HuH-7 (cell line): ENCODE results near the gene ECEL1.

Source experiments
- DNase-seq: peaks from one replicate; pipeline ENCODE4 v3.0.0; 2011; ENCODE audit warnings: low spot score

ECEL1 gene

DNA sequence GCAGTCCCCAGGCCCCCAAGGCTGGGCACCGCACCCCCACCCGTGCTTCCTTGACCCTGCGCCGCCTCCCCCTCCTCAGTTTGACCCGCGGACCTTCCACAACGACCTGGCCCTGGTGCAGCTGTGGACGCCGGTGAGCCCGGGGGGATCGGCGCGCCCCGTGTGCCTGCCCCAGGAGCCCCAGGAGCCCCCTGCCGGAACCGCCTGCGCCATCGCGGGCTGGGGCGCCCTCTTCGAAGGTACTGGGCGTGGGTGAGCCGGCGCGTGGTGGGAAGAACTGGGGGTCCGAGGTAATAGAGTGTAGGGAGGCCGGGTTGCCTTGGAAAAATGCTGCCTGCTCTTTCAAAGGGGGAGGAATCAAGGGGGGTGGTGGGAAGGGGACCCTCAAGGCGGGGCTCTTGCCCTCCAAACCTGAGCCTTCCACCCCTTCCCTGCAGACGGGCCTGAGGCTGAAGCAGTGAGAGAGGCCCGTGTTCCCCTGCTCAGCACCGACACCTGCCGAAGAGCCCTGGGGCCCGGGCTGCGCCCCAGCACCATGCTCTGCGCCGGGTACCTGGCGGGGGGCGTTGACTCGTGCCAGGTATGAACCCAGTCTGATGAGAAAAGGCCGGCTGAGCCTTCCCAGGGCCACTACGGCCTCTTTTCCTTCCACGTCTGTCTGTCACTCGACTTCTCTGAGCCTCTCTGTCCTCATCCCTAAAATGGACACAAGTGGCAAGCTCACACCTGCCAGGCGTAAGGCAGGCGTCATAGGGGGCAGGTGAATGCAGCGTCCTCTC lies 35.2 kb upstream of the ECEL1 start:
- DNase-seq: no peak

DNA sequence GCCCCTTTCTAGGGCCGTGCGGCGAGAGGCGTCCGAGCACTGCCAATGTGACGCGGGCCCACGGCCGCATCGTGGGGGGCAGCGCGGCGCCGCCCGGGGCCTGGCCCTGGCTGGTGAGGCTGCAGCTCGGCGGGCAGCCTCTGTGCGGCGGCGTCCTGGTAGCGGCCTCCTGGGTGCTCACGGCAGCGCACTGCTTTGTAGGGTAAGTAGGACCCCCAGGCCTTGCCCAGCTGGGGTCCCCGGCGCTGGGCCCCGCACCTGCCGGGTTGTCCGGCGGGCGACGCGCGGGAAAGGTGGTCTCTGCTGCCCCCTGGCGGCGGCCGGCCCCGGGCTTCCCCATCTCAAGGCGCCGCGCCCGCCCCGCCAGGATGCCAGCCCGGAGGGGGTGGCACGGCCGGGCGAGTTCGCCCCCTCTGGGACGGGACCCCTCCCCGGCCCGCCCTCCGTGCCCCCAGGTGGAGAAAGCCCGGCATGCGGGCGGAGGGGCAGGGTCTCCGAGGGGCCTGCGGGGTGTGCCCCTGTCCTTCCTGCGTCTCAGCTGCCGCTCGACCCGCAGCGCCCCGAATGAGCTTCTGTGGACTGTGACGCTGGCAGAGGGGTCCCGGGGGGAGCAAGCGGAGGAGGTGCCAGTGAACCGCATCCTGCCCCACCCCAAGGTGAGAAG lies 34.5 kb upstream of the ECEL1 start:
- peak; percentile 85 for DNase-seq

DNA sequence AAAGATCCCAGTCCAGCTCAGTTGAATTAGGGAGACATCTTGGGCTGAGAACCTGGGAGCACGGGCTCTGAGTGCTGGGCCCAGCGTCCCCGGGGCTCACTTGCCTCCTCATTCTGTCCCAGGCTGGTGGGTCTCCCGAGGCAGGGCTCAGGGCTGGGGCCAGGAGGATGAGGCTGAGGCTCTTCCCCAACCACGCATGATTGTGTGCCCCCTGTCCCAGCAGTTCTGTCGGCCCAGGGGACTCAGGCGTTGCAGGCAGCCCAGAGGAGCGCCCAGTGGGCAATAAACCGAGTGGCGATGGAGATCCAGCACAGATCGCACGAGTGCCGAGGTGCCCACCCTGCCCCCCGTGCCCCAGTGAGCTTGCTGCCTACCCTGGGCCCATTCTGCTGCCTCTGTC lies 33.5 kb upstream of the ECEL1 start:
- no peak for DNase-seq

DNA sequence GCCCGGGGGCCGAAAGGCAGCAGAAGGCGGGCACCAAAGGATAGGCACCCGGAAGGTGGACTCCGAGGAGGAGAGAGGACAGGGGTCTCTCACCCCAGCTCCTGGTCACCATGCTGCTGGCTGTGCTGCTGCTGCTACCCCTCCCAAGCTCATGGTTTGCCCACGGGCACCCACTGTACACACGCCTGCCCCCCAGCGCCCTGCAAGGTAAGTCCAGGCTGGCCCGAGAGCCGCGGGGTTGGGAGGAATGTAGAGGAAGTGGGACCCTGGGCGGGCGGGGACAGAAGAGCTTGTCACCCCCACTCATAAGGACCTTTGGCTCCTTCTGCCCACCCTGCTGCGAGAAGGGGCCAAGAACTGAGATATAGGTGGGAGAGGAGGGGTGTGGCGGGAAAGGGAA lies 32.9 kb upstream of the ECEL1 start:
- no peak for DNase-seq

DNA sequence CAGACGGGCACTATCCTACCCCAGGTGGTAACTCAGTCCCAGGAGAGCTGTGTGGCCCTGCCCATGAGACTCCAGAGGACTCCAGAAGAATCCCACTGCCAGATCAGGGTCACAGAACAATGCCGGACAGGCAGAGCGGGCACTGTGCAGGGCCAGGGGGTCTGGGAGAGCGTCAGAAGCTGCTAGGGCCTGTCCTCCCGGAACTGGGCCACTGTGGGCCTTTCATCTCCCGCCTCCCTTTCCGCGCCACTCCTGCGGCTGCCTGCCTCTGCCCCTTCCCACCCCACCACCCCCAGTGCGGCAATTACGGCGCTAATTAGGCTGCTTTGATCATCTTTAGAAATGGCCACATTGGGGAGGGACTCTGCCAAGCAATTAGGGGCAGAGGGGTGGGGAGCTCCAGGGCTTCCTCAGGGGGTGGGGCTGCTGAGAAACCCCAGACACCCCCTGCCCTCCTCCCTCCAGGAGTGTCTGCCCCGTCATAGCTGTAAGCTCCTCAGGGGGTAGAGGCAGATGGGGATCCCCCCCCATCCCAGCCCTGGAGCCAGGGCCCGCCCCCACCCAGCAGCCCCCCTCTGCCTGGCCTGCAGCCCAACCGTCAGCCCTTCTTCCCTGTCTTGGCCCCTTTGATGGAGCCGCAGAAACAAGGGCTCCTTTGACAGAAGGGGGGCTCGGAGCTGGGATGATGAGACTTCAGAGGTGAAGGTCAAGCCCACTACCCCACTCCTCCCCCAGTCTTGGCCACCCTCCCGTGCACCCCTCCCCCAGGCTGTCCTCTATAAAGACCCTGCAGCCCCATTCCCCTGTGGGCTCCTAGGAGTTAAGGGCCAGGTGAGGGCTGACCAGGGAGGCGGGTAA lies 32.2 kb upstream of the ECEL1 start, which contains the start of gene PRSS56:
Gene PRSS56, plus strand, starts transcription at position 808 of the 858 bp plus-strand sequence. CDS start 211 bp downstream, outside the sequence.
- no peak for DNase-seq

DNA sequence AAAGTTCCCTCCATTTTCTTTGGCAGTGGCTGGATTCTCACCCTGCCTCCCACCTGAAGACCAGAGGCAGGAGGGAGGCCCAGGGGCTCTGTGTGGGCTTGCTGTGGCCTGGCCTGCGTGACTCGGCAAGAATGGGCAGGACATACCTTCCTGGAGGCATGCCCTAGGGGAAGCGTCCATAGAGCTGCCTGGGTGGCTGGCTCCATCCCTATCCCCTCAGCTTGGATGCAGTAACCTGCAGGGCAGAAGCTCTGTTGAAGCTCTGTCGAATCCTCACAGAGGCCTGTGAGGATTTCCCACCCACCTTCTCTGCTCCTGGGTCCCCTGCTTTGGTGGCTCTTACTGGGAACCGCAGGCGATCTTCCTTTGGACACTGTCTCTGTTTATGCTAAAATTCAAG lies 31.2 kb upstream of the ECEL1 start:
- no peak for DNase-seq

DNA sequence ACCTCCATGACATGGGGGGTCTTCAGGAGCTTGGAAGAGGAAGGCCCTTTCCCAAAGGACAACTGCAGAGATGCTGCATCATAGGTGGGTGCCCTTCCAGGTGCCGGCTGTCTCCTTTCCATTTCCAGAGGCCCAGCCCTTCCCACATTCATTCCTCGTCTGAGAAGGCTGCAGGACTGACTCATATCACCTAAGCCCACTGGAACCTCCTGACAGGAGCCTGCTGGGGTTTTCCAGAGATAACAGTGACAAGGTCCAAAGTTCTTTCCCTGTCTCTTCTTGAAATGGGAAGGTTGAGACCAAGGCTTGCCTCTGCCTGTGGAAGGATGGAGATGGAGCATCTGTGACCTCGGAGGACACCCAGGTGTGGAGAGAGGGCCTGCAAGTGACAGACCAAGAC lies 28.9 kb upstream of the ECEL1 start:
- no peak for DNase-seq

DNA sequence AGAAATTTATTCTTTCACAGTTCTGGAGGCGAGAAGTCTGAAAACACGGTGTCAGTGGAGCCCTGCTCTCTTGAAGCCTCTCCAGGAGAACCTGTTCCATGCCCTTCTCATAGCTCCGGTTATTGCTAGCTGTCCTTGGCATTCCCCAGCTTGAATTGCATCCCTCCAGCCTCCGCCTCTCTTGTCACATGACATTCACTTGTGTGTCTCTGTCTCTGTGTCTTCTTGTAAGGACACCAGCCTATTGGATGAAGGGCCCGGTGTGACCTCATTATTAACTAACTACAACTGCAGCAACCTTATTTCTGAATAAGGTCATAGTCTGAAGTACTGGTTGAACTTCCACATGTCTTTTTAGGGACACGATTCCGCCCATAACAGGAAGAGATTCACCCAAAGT lies 28.0 kb upstream of the ECEL1 start:
- DNase-seq: no peak

DNA sequence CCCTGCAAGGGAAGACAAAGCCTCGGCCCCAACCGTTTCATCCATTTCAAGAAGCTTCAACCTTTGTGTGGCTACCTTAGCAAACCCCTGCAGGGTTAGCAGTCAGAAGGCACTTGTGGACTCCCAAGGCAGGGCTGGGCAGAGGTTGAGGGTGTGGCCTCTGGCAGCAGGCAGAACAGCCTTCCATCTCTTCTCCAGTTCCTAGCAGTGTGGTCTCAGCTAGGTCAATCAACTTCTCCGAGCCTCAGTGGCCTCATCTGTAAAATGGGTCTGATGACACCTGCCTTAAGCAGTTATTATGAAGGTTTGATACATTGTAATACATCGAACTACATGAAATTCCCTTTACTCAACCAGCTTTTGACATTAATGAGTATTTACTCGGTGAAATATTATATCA lies 25.7 kb upstream of the ECEL1 start:
- no peak for DNase-seq

DNA sequence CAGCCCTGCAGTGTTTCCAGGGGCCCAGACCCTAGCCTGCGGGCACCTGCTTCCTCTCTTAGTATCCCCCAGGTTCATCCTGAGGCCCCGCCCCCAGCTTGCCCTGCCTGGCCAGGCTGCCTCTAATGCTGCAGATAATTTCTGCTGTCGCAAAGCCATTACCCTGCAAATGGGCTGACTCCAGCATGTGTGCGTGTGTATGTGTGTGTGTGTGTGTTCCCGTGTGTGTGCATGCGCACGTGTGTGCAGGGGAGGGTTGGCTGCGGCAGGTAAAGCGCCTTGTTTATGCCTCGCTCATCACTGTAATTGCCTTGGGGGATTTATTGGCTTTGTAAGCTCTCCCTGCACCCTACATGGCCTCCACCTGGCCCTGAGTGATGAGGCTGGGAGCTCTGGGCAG lies 25.0 kb upstream of the ECEL1 start:
- no peak for DNase-seq

DNA sequence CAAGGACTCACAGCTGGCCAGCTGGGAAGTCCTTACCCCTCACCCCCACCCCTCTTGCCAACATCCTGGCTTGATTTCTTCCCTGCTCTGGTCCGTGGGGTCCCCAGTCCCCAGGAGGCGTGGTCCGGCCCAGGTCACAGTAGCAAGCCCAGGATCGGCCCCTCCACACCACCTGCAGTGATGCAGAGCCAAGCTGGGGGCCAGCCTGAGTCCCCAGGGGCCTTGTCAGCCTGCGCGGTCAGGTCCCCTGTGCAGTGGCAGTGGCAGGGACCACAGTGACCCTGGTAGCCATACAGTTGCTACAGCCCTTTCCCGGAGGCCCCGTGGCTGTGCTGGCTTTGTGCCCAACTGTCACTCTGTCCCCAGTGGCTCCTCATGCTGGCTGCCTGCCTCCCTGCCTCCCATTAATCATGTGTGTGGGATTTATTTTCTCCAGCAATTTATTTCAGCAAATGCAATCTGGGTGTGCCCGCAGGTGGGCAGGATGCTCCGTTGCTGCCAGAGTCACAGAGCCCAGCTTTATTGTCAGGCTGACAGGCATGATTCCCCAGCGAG lies 23.8 kb upstream of the ECEL1 start:
- DNase-seq: no peak

DNA sequence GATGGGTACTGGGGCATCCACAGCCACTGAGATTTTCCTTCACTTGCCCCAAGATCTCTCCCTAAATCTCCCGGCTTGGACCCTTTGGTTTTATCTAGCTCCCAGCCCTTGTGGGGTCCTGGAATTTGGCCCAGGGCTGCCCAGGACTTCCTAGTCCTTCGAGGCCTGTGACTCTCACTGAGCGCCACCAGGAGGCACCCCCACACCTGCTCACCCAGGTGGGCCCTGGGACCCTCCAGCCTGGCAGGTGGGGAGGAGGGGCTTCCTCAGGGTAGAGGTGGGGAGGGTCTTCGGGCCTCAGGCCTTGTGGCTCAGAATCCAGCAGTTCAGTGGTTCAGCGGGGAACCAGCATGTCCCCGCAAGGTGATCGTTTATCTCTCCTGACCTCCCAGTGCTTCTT lies 20.6 kb upstream of the ECEL1 start:
- DNase-seq: no peak

DNA sequence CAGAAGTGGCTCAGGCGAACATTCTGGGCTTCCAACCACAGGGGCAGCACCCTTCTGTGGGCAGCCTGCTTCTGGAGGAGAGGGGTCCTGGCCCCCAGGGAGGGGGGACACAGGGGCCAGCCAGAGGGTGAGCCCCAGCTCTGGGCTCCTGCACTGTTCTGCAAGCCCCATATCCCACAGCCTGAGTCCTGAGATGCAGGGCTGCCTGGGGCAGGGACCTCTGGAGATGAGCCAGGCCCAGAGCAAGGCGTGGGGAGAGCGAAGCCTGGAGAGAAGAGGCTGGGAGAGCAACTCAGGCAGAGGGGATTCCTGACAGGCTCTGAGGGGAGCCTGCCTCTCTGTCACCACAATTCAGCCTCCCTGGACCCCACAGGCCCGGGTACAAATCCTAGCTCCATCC lies 19.1 kb upstream of the ECEL1 start:
- DNase-seq: no peak

DNA sequence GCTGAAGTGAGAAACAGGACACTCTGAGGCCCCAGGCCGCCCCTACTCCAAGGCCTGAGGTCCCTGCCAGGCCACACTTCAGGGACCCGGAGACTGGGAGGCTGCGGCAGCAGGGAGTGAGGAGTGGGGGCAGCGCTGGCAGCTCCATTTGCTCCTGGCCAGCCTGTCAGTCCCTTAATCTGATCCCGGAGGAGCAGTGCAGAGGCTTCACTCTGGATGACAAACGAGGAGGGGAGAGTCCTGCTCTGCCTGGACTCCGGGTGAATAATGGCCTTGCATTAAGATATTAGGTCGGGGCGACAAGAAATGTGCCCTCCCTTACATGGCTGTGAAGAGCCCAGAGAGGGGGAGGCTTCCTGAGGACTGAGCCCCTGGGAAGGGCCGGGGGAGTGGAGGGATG lies 18.2 kb upstream of the ECEL1 start:
- DNase-seq: no peak

DNA sequence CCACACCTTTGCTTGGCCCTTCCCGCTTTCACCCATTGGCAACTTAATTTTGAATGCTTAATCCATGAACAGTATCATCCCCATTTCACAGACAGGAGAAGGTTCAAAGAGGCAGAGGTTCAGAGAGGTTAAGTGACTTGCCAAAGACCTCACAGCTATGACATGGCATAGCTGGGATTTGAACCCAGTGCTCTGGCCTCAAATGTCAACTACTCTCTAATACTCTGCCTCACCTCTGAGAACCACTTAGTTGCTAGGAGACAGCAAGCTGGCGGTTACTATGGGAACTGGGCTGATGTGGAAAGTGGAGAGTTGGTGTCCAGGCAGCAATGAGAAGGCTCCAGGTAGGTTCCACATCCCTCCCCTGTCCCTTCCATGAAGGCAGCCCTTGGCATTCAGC lies 16.8 kb upstream of the ECEL1 start:
- no peak for DNase-seq

DNA sequence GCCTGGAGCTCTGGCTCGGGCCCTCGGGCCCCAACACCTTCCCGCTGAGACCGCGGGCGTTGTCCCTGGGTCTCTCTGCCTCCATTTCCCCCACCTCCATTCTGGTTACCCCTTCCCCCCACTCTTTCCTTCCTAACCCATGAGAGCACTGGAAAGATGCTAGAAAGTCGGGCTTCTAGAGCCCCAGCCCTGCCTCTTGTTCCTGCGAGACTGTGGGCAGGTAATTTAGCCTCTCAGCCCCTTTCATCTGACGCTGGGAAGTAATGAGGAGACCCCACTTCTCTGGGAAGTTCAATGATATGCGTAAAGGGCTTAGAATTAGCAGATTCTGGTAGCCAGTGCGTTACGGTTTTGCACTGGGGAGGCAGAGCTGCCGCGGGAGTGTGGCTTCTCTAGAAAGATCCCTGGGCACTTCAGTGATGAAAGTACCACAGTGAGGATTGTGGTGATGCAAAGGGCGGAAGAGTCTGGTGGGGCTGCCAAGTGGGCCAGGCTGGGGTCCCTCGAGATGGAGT lies 16.2 kb upstream of the ECEL1 start:
- no peak for DNase-seq

DNA sequence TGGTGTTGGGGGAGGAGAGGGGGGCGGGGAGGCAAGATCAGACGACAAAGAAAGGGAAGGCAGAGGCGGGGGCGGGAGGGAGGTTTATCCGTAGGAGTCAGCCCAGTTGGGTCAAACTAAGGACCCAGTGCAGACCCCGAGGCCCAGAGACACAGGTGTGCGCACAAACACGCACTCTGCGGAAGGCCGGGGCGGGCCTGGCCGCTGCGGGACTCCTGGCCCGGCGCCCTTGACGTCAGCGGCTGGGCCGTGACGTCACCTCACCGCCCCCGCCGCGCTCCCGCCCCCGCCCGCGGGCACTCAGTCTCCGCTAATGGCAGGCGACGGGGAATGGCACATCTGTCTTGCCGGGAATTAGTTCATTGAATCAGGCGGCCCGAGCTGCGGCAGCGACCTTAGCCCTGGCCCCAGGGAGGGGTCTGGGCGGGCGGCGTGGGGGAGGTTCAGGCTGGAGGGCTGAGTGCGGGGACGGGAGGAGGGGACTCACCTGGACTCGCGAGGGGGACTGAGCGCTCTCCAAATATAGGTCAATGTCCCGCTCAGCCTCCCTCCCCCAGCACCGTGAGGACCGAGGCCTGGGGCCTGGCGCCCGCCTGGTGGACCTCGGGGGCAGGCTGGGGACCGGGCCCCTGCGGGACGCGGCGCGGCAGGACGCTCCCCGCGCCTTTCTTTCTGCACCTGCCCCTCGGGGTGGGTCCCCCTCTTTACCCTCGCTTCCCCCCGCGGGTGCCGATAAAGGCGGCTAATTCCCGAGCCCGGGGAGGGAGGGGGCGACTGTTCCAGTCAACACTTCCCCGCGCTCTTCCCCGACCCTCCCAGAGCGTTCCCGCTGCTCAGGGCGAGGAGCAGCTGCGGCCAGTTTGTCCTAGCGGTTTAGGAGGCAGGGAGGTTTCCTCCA lies 15.5 kb upstream of the ECEL1 start:
- DNase-seq: peak; percentile 59

DNA sequence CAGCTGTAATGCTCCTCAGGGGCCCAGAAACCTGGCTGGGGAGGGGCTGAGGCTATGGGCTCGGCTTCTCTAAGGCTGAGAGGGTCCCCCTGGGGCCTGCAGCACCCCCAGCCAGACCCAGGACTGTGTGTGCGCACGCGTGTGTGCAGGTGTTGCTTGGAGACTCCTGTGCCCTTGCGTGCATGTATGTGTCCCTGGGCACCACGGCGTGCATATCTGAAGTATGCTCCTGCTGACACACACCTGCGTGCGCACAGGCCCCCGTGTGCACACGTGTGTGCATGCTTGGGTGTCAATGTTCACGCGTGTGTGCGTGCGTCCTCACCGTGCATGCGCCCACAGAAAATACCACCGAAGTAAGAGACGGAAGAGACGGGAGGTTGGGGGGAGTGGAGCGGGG lies 14.9 kb upstream of the ECEL1 start:
- DNase-seq: no peak

DNA sequence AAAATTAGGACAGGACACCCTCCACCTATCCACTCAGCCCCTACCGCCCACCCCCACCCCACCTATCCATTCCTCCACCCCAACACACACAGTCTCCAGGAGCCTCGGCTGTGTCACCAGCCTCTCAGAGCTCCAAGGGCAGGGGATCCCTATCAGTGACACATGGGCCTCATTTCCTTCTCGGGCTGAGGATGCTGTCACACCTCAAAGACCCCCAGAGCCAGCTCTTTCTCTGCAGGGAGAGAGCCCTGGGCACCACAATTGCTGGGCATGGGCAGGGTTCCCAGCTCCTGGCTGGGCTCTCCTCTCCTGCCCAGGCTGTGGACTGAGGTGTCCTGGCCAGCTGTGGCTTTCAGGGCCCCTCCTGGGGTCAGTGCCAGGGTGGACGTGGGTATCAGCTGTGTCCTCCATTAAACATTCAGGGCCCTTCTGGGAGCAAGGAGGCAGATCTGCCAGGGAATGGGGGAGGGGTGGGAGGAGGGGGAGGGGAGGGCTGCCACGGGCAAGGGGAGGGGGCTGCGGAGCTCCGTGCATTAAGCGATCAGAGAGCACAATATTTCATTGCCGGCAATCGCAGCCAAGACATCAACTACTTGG lies 14.3 kb upstream of the ECEL1 start:
- no peak for DNase-seq

DNA sequence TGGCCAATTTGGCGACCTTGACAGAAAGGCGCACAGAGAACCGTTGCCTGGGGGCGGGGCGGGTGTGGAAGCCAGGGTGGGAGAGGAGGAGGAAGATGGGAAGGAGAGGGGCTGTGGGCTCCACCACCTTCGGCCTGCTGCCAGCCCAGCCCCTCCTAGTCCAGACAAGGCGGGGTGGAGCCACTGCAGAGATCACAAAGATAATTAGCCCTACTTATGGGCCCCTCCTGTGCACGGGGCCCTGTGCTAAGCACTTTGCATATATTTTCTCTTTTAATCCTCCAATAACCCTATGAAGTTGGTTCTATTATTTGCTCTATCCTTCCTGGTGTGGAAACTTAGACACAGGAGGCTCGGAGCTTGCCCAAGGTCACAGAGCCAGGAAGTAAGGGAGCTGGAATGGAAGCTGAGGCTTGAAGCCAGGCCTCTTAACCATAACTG lies 13.7 kb upstream of the ECEL1 start:
- no peak for DNase-seq

DNA sequence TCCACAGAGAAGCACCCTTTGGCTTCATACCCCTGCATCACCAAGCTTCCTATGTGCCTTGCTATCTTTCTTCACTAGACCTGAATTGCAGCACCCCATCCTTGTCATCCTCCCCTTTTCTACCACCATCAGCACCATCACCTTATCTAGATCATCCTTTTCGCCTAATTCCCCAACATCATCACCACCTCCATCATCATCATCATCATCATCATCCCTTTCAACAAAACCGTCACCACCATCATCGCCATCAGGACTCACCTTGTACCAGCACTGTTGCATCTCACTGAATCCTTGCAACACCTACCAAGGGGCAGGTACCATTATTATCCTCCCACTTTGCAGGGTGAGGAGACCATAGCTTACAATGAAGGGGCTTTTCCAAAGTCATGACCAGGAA lies 10.8 kb upstream of the ECEL1 start:
- no peak for DNase-seq
